WTC11 (cell line): ENCODE data around the gene FOXA3. TPM values are rescaled to one million over a fixed set of nuclear protein-coding genes. Genes with fewer than 3 reads are reported as not detected.

Experiments
- ATAC-seq: fragments of 200-7000 bp; cut with Tn5 transposase; 2 replicates; pipeline ENCODE4 v1.10.0; 2021; ENCODE audit warnings: mild to moderate bottlenecking, moderate library complexity
- CTCF ChIA-PET: fragments of 300-600 bp; sonication (Branson Sonifier 250); formaldehyde crosslinking; loops from one replicate; lab custom pipeline; 2021; ENCODE audit warnings: antibody characterized with exemption; lab: Charles Lee
- POLR2A ChIA-PET: fragments of 350-600 bp; sonication (Branson Sonifier 250); formaldehyde crosslinking; loops from one replicate; lab custom pipeline; 2021; ENCODE audit warnings: antibody characterized with exemption; lab: Charles Lee
- DNase-seq: peaks from one replicate; pipeline ENCODE4 v3.0.0; 2021; ENCODE audit warnings: low spot score
- H3K27ac Mint-ChIP-seq: 2 replicates; pipeline ENCODE4 v1.8.0; 2021; ENCODE audit warnings: mixed read lengths
- H3K27me3 Mint-ChIP-seq: 2 replicates; pipeline ENCODE4 v1.8.0; 2021; ENCODE audit warnings: low read depth, mild to moderate bottlenecking, moderate library complexity, mixed read lengths
- H3K36me3 Mint-ChIP-seq: 2 replicates; pipeline ENCODE4 v1.8.0; 2021; ENCODE audit warnings: mixed read lengths
- H3K4me1 Mint-ChIP-seq: 2 replicates; pipeline ENCODE4 v1.8.0; 2022; ENCODE audit warnings: mixed read lengths
- H3K4me3 Mint-ChIP-seq: 2 replicates; pipeline ENCODE4 v1.8.0; 2021; ENCODE audit warnings: mild to moderate bottlenecking, moderate library complexity, mixed read lengths
- H3K9me3 Mint-ChIP-seq: 2 replicates; pipeline ENCODE4 v1.8.0; 2021; ENCODE audit warnings: mixed read lengths
- EMX1 ChIP-seq: fragments of 250-450 bp; sonication (Bioruptor Pico); IDR thresholded peaks from 2 replicates; pipeline ENCODE4 v1.8.0; 2021; ENCODE audit warnings: mild to moderate bottlenecking
- KAT7 ChIP-seq: sonication (generic); formaldehyde crosslinking; IDR thresholded peaks from 2 replicates; pipeline ENCODE4 v1.8.1; 2023; ENCODE audit warnings: missing genetic modification reagents, mild to moderate bottlenecking, borderline replicate concordance
- MYBL2 ChIP-seq: sonication (generic); formaldehyde crosslinking; IDR thresholded peaks from 2 replicates; pipeline ENCODE4 v1.8.1; 2023; ENCODE audit warnings: mild to moderate bottlenecking, moderate library complexity, missing genetic modification reagents
- NFE2L1 ChIP-seq: sonication (generic); formaldehyde crosslinking; IDR thresholded peaks from 2 replicates; pipeline ENCODE4 v1.8.1; 2023; ENCODE audit warnings: missing genetic modification reagents
- NR2C2 ChIP-seq: sonication (generic); formaldehyde crosslinking; IDR thresholded peaks from 2 replicates; pipeline ENCODE4 v1.8.0; 2022; ENCODE audit warnings: mild to moderate bottlenecking, missing genetic modification reagents
- RELA ChIP-seq: sonication (generic); formaldehyde crosslinking; IDR thresholded peaks from 2 replicates; pipeline ENCODE4 v1.8.1; 2022; ENCODE audit warnings: missing genetic modification reagents, mild to moderate bottlenecking, borderline replicate concordance
- SMAD3 ChIP-seq: sonication (generic); formaldehyde crosslinking; IDR thresholded peaks from 2 replicates; pipeline ENCODE4 v1.8.0; 2022; ENCODE audit warnings: missing genetic modification reagents, mild to moderate bottlenecking, borderline replicate concordance
- ZBTB21 ChIP-seq: sonication (generic); formaldehyde crosslinking; IDR thresholded peaks from 2 replicates; pipeline ENCODE4 v1.8.1; 2023; ENCODE audit warnings: mild to moderate bottlenecking, missing genetic modification reagents, borderline replicate concordance
- ZNF219 ChIP-seq: sonication (generic); formaldehyde crosslinking; IDR thresholded peaks from 2 replicates; pipeline ENCODE4 v1.8.0; 2023; ENCODE audit warnings: missing genetic modification reagents, mild to moderate bottlenecking, borderline replicate concordance
- ZNF232 ChIP-seq: sonication (generic); formaldehyde crosslinking; IDR thresholded peaks from 2 replicates; pipeline ENCODE4 v1.8.0; 2022; ENCODE audit warnings: mild to moderate bottlenecking, missing genetic modification reagents
- total RNA-seq: library from RNA; stranded (reverse); gene quantifications from 3 replicates; pipeline ENCODE4 v1.2.3, GENCODE V29; 2021
- TF ChIP-seq, protein P1 (sequence below): sonication (generic); formaldehyde crosslinking; IDR thresholded peaks from 2 replicates; pipeline ENCODE4 v1.8.1; 2023; ENCODE audit warnings: mild to moderate bottlenecking, missing genetic modification reagents
- TF ChIP-seq, protein P2 (sequence below): sonication (generic); formaldehyde crosslinking; IDR thresholded peaks from 2 replicates; pipeline ENCODE4 v1.8.1; 2022; ENCODE audit warnings: mild to moderate bottlenecking, moderate library complexity, missing genetic modification reagents
- TF ChIP-seq, protein P3 (sequence below): sonication (generic); formaldehyde crosslinking; conservative IDR thresholded peaks from 2 replicates; pipeline ENCODE4 v1.8.1; 2022; ENCODE audit warnings: mild to moderate bottlenecking, missing genetic modification reagents
- TF ChIP-seq, protein P4 (sequence below): sonication (generic); formaldehyde crosslinking; IDR thresholded peaks from 2 replicates; pipeline ENCODE4 v1.8.1; 2022; ENCODE audit warnings: missing genetic modification reagents, borderline replicate concordance
- TF ChIP-seq, protein P5 (sequence below): sonication (generic); formaldehyde crosslinking; IDR thresholded peaks from 2 replicates; pipeline ENCODE4 v1.8.0; 2023; ENCODE audit warnings: mild to moderate bottlenecking, missing genetic modification reagents
- TF ChIP-seq, protein P6 (sequence below): sonication (generic); formaldehyde crosslinking; IDR thresholded peaks from 2 replicates; pipeline ENCODE4 v1.8.0; 2022; ENCODE audit warnings: mild to moderate bottlenecking, missing genetic modification reagents
- TF ChIP-seq, protein P7 (sequence below): sonication (generic); formaldehyde crosslinking; IDR thresholded peaks from 2 replicates; pipeline ENCODE4 v1.8.1; 2023; ENCODE audit warnings: mild to moderate bottlenecking, moderate library complexity, missing genetic modification reagents
- TF ChIP-seq, protein P8 (sequence below): sonication (generic); formaldehyde crosslinking; IDR thresholded peaks from 2 replicates; pipeline ENCODE4 v1.8.1; 2022; ENCODE audit warnings: low read depth, mild to moderate bottlenecking, moderate library complexity, missing genetic modification reagents, borderline replicate concordance
- TF ChIP-seq, protein P9 (sequence below): sonication (generic); formaldehyde crosslinking; IDR thresholded peaks from 2 replicates; pipeline ENCODE4 v1.8.0; 2022; ENCODE audit warnings: mild to moderate bottlenecking, missing genetic modification reagents
- TF ChIP-seq, protein P10 (sequence below): fragments of 250-450 bp; sonication (Bioruptor Pico); IDR thresholded peaks from 2 replicates; pipeline ENCODE4 v1.9.0; 2021; ENCODE audit warnings: moderate library complexity, mild to moderate bottlenecking, inconsistent platforms, borderline replicate concordance

Gene FOXA3
- total RNA-seq, 1 experiment from 2014 or later, result 20.7 TPM

DNA sequence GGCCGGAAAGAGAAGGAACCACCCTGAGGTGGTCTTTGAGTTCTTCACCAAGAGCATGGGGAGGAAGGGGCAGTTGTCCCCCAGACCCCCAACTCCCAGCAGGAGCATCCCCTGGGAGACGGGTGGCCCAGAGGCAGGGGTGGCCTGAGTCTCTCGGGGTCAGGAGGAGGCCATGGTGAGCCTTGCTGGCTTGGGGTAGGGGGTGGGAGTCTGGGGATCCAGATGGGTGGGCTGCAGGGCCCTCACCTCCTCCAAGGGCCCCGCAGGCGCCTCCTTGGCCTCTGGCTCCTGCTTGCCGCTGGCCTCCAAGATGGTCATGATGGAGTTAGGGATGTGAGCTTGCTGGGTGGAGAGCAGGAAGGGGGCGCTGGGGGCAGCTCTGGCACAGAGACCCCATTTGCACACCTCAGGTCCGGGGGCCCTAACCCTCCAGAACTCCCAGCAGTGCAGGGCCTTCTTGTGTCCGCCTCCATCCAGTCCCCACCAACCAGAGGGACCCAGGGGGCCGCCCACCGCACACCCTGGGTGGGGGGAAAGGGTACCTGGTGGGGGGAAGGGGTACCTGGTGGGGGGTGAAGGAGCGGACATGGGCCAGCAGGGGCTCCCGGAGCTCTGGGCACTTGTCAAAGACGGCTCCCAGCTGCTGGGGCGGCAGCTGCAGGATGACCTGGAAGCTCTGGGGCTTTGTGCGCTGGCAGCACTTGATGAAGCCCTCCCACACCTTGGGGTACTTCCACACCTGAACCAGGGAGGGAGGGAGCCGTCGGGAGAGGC, 47.7 kb upstream of the FOXA3 start (continued):
- TF ChIP-seq, protein P1, sequence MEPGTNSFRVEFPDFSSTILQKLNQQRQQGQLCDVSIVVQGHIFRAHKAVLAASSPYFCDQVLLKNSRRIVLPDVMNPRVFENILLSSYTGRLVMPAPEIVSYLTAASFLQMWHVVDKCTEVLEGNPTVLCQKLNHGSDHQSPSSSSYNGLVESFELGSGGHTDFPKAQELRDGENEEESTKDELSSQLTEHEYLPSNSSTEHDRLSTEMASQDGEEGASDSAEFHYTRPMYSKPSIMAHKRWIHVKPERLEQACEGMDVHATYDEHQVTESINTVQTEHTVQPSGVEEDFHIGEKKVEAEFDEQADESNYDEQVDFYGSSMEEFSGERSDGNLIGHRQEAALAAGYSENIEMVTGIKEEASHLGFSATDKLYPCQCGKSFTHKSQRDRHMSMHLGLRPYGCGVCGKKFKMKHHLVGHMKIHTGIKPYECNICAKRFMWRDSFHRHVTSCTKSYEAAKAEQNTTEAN (CRISPR knock-in tag), result no peak
- TF ChIP-seq ZNF219 (CRISPR knock-in tag), result no peak
- TF ChIP-seq, protein P2, sequence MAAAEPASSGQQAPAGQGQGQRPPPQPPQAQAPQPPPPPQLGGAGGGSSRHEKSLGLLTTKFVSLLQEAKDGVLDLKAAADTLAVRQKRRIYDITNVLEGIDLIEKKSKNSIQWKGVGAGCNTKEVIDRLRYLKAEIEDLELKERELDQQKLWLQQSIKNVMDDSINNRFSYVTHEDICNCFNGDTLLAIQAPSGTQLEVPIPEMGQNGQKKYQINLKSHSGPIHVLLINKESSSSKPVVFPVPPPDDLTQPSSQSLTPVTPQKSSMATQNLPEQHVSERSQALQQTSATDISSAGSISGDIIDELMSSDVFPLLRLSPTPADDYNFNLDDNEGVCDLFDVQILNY (CRISPR knock-in tag), result 0 out of 2 replicates have a peak, but pooled peaks have one; percentile 17
- TF ChIP-seq, protein P3, sequence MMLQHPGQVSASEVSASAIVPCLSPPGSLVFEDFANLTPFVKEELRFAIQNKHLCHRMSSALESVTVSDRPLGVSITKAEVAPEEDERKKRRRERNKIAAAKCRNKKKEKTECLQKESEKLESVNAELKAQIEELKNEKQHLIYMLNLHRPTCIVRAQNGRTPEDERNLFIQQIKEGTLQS (CRISPR knock-in tag), result no peak
- no peak for TF ChIP-seq ZBTB21
- no peak for TF ChIP-seq ZNF232 (CRISPR knock-in tag)
- TF ChIP-seq, protein P4, sequence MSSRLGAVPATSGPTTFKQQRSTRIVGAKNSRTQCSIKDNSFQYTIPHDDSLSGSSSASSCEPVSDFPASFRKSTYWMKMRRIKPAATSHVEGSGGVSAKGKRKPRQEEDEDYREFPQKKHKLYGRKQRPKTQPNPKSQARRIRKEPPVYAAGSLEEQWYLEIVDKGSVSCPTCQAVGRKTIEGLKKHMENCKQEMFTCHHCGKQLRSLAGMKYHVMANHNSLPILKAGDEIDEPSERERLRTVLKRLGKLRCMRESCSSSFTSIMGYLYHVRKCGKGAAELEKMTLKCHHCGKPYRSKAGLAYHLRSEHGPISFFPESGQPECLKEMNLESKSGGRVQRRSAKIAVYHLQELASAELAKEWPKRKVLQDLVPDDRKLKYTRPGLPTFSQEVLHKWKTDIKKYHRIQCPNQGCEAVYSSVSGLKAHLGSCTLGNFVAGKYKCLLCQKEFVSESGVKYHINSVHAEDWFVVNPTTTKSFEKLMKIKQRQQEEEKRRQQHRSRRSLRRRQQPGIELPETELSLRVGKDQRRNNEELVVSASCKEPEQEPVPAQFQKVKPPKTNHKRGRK, result no peak
- TF ChIP-seq, protein P5, sequence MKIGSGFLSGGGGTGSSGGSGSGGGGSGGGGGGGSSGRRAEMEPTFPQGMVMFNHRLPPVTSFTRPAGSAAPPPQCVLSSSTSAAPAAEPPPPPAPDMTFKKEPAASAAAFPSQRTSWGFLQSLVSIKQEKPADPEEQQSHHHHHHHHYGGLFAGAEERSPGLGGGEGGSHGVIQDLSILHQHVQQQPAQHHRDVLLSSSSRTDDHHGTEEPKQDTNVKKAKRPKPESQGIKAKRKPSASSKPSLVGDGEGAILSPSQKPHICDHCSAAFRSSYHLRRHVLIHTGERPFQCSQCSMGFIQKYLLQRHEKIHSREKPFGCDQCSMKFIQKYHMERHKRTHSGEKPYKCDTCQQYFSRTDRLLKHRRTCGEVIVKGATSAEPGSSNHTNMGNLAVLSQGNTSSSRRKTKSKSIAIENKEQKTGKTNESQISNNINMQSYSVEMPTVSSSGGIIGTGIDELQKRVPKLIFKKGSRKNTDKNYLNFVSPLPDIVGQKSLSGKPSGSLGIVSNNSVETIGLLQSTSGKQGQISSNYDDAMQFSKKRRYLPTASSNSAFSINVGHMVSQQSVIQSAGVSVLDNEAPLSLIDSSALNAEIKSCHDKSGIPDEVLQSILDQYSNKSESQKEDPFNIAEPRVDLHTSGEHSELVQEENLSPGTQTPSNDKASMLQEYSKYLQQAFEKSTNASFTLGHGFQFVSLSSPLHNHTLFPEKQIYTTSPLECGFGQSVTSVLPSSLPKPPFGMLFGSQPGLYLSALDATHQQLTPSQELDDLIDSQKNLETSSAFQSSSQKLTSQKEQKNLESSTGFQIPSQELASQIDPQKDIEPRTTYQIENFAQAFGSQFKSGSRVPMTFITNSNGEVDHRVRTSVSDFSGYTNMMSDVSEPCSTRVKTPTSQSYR, result 0 out of 2 replicates have a peak, but pooled peaks have one; percentile 39
- no peak for TF ChIP-seq RELA (CRISPR knock-in tag)
- TF ChIP-seq KAT7 (CRISPR knock-in tag), result no peak

DNA sequence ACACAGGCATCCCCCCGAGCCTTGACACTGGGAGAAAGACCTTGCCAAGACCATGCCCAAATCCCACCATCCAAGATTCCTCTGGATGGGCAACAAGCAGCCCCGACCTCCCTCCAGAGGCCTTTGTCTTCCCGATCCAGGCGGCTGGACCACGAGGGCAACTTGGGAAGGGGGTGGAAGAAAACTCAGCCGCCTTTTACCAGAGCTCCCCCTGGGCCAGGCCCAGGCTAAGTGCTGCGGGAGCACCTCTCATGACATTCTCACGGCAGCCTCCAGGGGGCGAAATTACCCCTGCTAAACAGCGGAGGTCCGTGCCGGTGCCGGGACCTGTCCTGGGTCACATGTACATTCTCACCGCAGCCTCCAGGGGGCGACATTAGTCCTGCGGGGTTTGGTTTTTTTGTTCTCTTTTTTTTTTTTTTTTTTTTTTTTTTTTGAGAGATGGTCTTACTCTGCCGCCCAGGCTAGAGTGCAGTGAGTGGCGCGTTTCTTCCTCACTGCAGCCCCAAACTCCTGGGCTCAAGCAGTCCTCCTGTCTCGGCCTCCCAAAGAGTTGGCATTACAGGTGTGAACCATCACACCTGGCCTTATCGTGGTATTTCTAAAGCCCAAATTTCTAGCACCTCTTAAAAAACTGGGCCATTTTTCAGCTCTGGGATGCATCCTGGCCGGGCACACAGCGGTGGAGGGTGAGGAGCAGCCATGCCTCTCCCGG, 47.0 kb upstream of the FOXA3 start:
- H3K4me3 Mint-ChIP-seq, result peak overlapping the region; percentile 89
- H3K27me3 Mint-ChIP-seq, result no peaks in the 10 kb centered on the region; the same call in none of the 2 replicates
- peaks cover 14% of the 10 kb centered on the region for H3K36me3 Mint-ChIP-seq
- CTCF ChIA-PET, result interaction anchor here (0.5 to 7.2 kb wide), 82 partner anchors 9 to 1534 kb away, joined by 3 to 135 read pairs (median 5); partner anchors contain the start of genes CALM3, DMPK, DMWD and FBXO46
- DNase-seq, result peak; percentile 100
- H3K9me3 Mint-ChIP-seq, result no peaks in the 10 kb centered on the region
- ATAC-seq, result peak; percentile 72
- POLR2A ChIA-PET, result interaction anchor here (0.6 to 4.0 kb wide), 5 partner anchors 24 to 172 kb away, joined by 3 to 47 read pairs (median 6); partner anchors contain the start of genes DMWD, FOXA3, SIX5 and SYMPK
- H3K4me1 Mint-ChIP-seq, result peaks cover 37% of the 10 kb centered on the region
- peak overlapping the region; percentile 83; the same call in 1 of the 2 replicates for H3K27ac Mint-ChIP-seq
- no peak for TF ChIP-seq NR2C2 (CRISPR knock-in tag)
- TF ChIP-seq, protein P6, sequence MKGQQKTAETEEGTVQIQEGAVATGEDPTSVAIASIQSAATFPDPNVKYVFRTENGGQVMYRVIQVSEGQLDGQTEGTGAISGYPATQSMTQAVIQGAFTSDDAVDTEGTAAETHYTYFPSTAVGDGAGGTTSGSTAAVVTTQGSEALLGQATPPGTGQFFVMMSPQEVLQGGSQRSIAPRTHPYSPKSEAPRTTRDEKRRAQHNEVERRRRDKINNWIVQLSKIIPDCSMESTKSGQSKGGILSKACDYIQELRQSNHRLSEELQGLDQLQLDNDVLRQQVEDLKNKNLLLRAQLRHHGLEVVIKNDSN, result peak; percentile 76; the same call in 1 of the 2 replicates
- no peak for TF ChIP-seq NFE2L1 (CRISPR knock-in tag)
- TF ChIP-seq, protein P7, sequence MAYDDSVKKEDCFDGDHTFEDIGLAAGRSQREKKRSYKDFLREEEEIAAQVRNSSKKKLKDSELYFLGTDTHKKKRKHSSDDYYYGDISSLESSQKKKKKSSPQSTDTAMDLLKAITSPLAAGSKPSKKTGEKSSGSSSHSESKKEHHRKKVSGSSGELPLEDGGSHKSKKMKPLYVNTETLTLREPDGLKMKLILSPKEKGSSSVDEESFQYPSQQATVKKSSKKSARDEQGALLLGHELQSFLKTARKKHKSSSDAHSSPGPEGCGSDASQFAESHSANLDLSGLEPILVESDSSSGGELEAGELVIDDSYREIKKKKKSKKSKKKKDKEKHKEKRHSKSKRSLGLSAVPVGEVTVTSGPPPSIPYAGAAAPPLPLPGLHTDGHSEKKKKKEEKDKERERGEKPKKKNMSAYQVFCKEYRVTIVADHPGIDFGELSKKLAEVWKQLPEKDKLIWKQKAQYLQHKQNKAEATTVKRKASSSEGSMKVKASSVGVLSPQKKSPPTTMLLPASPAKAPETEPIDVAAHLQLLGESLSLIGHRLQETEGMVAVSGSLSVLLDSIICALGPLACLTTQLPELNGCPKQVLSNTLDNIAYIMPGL (CRISPR knock-in tag), result peak; percentile 32; the same call in 1 of the 2 replicates
- TF ChIP-seq, protein P8, sequence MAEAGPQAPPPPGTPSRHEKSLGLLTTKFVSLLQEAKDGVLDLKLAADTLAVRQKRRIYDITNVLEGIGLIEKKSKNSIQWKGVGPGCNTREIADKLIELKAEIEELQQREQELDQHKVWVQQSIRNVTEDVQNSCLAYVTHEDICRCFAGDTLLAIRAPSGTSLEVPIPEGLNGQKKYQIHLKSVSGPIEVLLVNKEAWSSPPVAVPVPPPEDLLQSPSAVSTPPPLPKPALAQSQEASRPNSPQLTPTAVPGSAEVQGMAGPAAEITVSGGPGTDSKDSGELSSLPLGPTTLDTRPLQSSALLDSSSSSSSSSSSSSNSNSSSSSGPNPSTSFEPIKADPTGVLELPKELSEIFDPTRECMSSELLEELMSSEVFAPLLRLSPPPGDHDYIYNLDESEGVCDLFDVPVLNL, result no peak
- TF ChIP-seq, protein P9, sequence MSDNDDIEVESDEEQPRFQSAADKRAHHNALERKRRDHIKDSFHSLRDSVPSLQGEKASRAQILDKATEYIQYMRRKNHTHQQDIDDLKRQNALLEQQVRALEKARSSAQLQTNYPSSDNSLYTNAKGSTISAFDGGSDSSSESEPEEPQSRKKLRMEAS (CRISPR knock-in tag), result peak; percentile 79
- TF ChIP-seq MYBL2 (CRISPR knock-in tag), result no peak
- 0 out of 2 replicates have a peak, but pooled peaks have one; percentile 67 for TF ChIP-seq SMAD3 (CRISPR knock-in tag)
- 0 out of 2 replicates have a peak, but pooled peaks have one; percentile 28 for TF ChIP-seq EMX1 (CRISPR knock-in tag)
- TF ChIP-seq, protein P10, sequence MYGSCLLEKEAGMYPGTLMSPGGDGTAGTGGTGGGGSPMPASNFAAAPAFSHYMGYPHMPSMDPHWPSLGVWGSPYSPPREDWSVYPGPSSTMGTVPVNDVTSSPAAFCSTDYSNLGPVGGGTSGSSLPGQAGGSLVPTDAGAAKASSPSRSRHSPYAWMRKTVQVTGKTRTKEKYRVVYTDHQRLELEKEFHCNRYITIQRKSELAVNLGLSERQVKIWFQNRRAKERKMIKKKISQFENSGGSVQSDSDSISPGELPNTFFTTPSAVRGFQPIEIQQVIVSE (CRISPR knock-in tag), result no peak
